Glomerular visceral epithelial cell (primary cell): ENCODE measurements around the gene DCPS.
"Not testable (repeated sequence)": the region's sequence is repeated elsewhere in the genome, so short reads cannot be mapped to it uniquely, and the experiment has no call there.

ENCODE experiments used
- DNase-seq: peaks from one replicate; pipeline ENCODE4 v3.0.0-alpha.2; 2016; ENCODE audit errors: extremely low spot score

DCPS gene

GRCh38 chr11:126345283-126345682 is 41.4 kb downstream of the DCPS start:
- DNase-seq, result no peak

- no peak for DNase-seq
Observed at GRCh38 chr11:126345759-126346585, 42.1 kb downstream of the DCPS start.

- no peak for DNase-seq
Observed at GRCh38 chr11:126346586-126346940, 42.7 kb downstream of the DCPS start.

GRCh38 chr11:126346946-126347345 is 43.1 kb downstream of the DCPS start:
- DNase-seq, result not testable (repeated sequence)

GRCh38 chr11:126347751-126348668 is 44.1 kb downstream of the DCPS start:
- no peak for DNase-seq

- no peak for DNase-seq
Observed at GRCh38 chr11:126348806-126349582, 45.1 kb downstream of the DCPS start.

GRCh38 chr11:126350836-126351235 is 47.0 kb downstream of the DCPS start:
- DNase-seq, result no peak

- DNase-seq, result no peak
Observed at GRCh38 chr11:126352163-126352562, 48.3 kb downstream of the DCPS start.

GRCh38 chr11:126352934-126353801 is 49.3 kb downstream of the DCPS start:
- peak; percentile 66 for DNase-seq

- no peak for DNase-seq
Observed at GRCh38 chr11:126354631-126355323, 50.9 kb downstream of the DCPS start.

GRCh38 chr11:126355324-126355925 is 51.6 kb downstream of the DCPS start, which contains the start of gene ST3GAL4:
ST3GAL4 (plus strand) TSS chr11:126355686; CDS start chr11:126406156, 50,470 bp downstream.
- DNase-seq, result peak; percentile 79

GRCh38 chr11:126355926-126356897 is 52.4 kb downstream of the DCPS start:
- DNase-seq, result peak; percentile 38

- DNase-seq, result no peak
Observed at GRCh38 chr11:126357055-126357962, 53.4 kb downstream of the DCPS start.

GRCh38 chr11:126357969-126358762 is 54.3 kb downstream of the DCPS start:
- DNase-seq, result no peak

- no peak for DNase-seq
Observed at GRCh38 chr11:126358763-126359160, 54.9 kb downstream of the DCPS start.

GRCh38 chr11:126359431-126360048 is 55.7 kb downstream of the DCPS start:
- DNase-seq, result no peak
